Neutrophil (primary cell): ENCODE results near the gene PHC2.

Experiments
- H3K27ac ChIP-seq: fragments of 200-600 bp; sonication (generic); 2 replicates; pipeline ENCODE4 v1.5.1; 2016; ENCODE audit warnings: mild to moderate bottlenecking, moderate library complexity
- H3K27me3 ChIP-seq: fragments of 200-600 bp; sonication (generic); 2 replicates; pipeline ENCODE4 v1.6.0; 2016; ENCODE audit warnings: mild to moderate bottlenecking
- H3K36me3 ChIP-seq: fragments of 200-600 bp; sonication (generic); 2 replicates; pipeline ENCODE4 v1.5.1; 2017
- H3K4me1 ChIP-seq, 2 experiments: fragments of 200-600 bp in 1 of 2; sonication (generic) in 1 of 2; 1 replicate in 1 of 2; 2 replicates in 1 of 2; pipeline versions ENCODE4 v1.5.1 to v1.6.1; 2013 to 2016; ENCODE audit warnings: low read depth in 1 of 2, low read length in 1 of 2, mild to moderate bottlenecking in 1 of 2, moderate library complexity in 1 of 2; ENCODE audit not compliant: control insufficient read depth in 1 of 2, insufficient read depth in 1 of 2
- H3K4me3 ChIP-seq, 2 experiments: fragments of 200-600 bp in 1 of 2; sonication (generic) in 1 of 2; 1 replicate in 1 of 2; 2 replicates in 1 of 2; pipeline ENCODE4 v1.5.1; 2013 to 2016; ENCODE audit warnings: low read depth in 1 of 2, low read length in 1 of 2, mild to moderate bottlenecking in 1 of 2, moderate library complexity in 1 of 2
- H3K9me3 ChIP-seq: fragments of 200-600 bp; sonication (generic); 2 replicates; pipeline ENCODE4 v1.5.1; 2016
- CTCF ChIP-seq: fragments of 200-600 bp; sonication (generic); IDR thresholded peaks from 2 replicates; pipeline ENCODE4 v1.5.1; 2016; ENCODE audit warnings: antibody characterized with exemption

Gene PHC2

GRCh38 chr1:33434363-33434750 is 3.5 kb upstream of the PHC2 start:
- H3K36me3 ChIP-seq: no peaks in the 10 kb centered on the region
- no peak overlapping the region for H3K4me3 ChIP-seq
- no peaks in the 10 kb centered on the region for H3K9me3 ChIP-seq
- peaks cover 8 to 15% of the 10 kb centered on the region in 2 experiments for H3K4me1 ChIP-seq
- no peak overlapping the region for H3K27ac ChIP-seq
- peaks cover 43% of the 10 kb centered on the region for H3K27me3 ChIP-seq
- no peak for TF ChIP-seq CTCF

- Histone ChIP-seq H3K4me3 (no peak overlapping the region), H3K36me3 (no peaks in the 10 kb centered on the region), H3K27ac (no peak overlapping the region), H3K27me3 (peaks cover 49% of the 10 kb centered on the region), H3K4me1 (peaks cover 8 to 15% of the 10 kb centered on the region in 2 experiments), H3K9me3 (no peaks in the 10 kb centered on the region)
- no peak for TF ChIP-seq CTCF
These were observed 2.8 kb upstream of the PHC2 start for GRCh38 chr1:33433509-33434362.

GRCh38 chr1:33429856-33430691 is 821 bp downstream of the PHC2 start:
- Histone ChIP-seq H3K27me3 (peaks cover 59% of the 10 kb centered on the region), H3K4me1 (peaks cover 8 to 15% of the 10 kb centered on the region in 2 experiments), H3K9me3 (no peaks in the 10 kb centered on the region), H3K4me3 (peak overlapping the region; percentile 58 to 63), H3K27ac (no peak overlapping the region), H3K36me3 (no peaks in the 10 kb centered on the region)
- TF ChIP-seq CTCF: no peak

- no peak for TF ChIP-seq CTCF
- Histone ChIP-seq H3K4me3 (no peak overlapping the region), H3K4me1 (peaks cover 8 to 15% of the 10 kb centered on the region in 2 experiments)
These were observed 1.6 kb downstream of the PHC2 start for GRCh38 chr1:33429332-33429731.

GRCh38 chr1:33428661-33429060 is 2.2 kb downstream of the PHC2 start:
- no peaks in the 10 kb centered on the region for H3K36me3 ChIP-seq
- H3K27ac ChIP-seq: no peak overlapping the region
- TF ChIP-seq CTCF: no peak
- no peaks in the 10 kb centered on the region for H3K9me3 ChIP-seq
- no peak overlapping the region for H3K4me3 ChIP-seq
- H3K27me3 ChIP-seq: peaks cover 53% of the 10 kb centered on the region
- peaks cover 8 to 15% of the 10 kb centered on the region in 2 experiments for H3K4me1 ChIP-seq

More at GRCh38 chr1:33429332-33429731, 1.6 kb downstream of the PHC2 start:
- Histone ChIP-seq H3K36me3 (no peaks in the 10 kb centered on the region), H3K27me3 (peaks cover 59% of the 10 kb centered on the region), H3K27ac (no peak overlapping the region), H3K9me3 (no peaks in the 10 kb centered on the region)
